Pulmonary artery endothelial cell (primary cell): ENCODE data around the gene NCBP2. TPM values are rescaled to one million over a fixed set of nuclear protein-coding genes. Genes with fewer than 3 reads are reported as not detected.

Source experiments
- total RNA-seq: library from RNA; depleted of rRNA; stranded (reverse); fragments of >200 nt; gene quantifications from 2 replicates; pipeline ENCODE4 v1.2.3, GENCODE V29; 2014

Gene NCBP2
- total RNA-seq, 1 donor from 2014 or later = 85.5 TPM

Other genes with a start within 250 kb of the NCBP2 start
- 1.4 and 2.3 TPM in 2 replicates for gene CEP19, start 230.3 kb downstream of the NCBP2 start, total RNA-seq
- 17.1 and 17.4 TPM in 2 replicates for gene PIGX, start 230.2 kb downstream of the NCBP2 start, total RNA-seq
- gene PAK2, start 202.7 kb downstream of the NCBP2 start, total RNA-seq = 47.8 and 70.9 TPM in 2 replicates
- 44.5 and 51.4 TPM in 2 replicates for gene SENP5, start 74.6 kb downstream of the NCBP2 start, total RNA-seq
- 1.3 and 3.8 TPM in 2 replicates for gene PIGZ, start 26.3 kb upstream of the NCBP2 start, total RNA-seq
- 5.0 and 9.3 TPM in 2 replicates for gene MELTF, start 87.3 kb upstream of the NCBP2 start, total RNA-seq